SK-N-SH (cell line): ENCODE results near the gene PRR18. TPM values are rescaled to one million over a fixed set of nuclear protein-coding genes. Genes with fewer than 3 reads are reported as not detected.

Experiments used
- CTCF ChIA-PET: fragments of 300-600, 350-600 bp; formaldehyde crosslinking; extraction: SDS; loops from one replicate; lab custom pipeline; 2021; lab: Yijun Ruan, JAX
- POLR2A ChIA-PET: fragments of 350-600 bp; sonication (Branson Sonifier 250); formaldehyde crosslinking; extraction: SDS; loops from one replicate; lab custom pipeline; 2020; ENCODE audit warnings: antibody characterized with exemption, inconsistent platforms; lab: Yijun Ruan, JAX
- DNase-seq: peaks from one replicate; pipeline ENCODE4 v3.0.0; 2012
- H2AFZ ChIP-seq: fragments of 200-600 bp; sonication (generic); 2 replicates; pipeline ENCODE4 v1.8.1; 2016; ENCODE audit warnings: antibody characterized with exemption, mild to moderate bottlenecking, low read depth
- H3F3A ChIP-seq: fragments of 200-600 bp; sonication (generic); replicated peaks from 2 replicates; pipeline ENCODE3; 2016; ENCODE audit warnings: antibody characterized with exemption, mild to moderate bottlenecking; ENCODE audit not compliant: insufficient read depth
- H3K27ac ChIP-seq, 2 experiments: fragments of 200-500 bp in 1 of 2; fragments of 200-600 bp in 1 of 2; sonication (Bioruptor generic) in 1 of 2; sonication (generic), shearing (Covaris generic) in 1 of 2; 2 replicates each; pipeline versions ENCODE4 v1.5.1 to v1.6.1; 2014 to 2016; ENCODE audit warnings: low read depth in 2 of 2, inconsistent platforms in 1 of 2, low read length in 1 of 2, mild to moderate bottlenecking in 1 of 2, mixed read lengths in 1 of 2
- H3K27me3 ChIP-seq: fragments of 200-600 bp; sonication (generic), shearing (Covaris generic); 2 replicates; pipeline ENCODE4 v1.6.1; 2016; ENCODE audit warnings: mixed run types; ENCODE audit not compliant: insufficient read depth
- H3K36me3 ChIP-seq, 2 experiments: fragments of 200-500 bp in 1 of 2; fragments of 200-600 bp in 1 of 2; sonication (Bioruptor generic) in 1 of 2; sonication (generic) in 1 of 2; replicated peaks in 1 of 2; 2 replicates each; pipeline versions ENCODE3 to v1.5.1; 2014 to 2016; ENCODE audit warnings: low read length in 1 of 2, mild to moderate bottlenecking in 1 of 2; ENCODE audit not compliant: insufficient read depth in 2 of 2, control insufficient read depth in 1 of 2
- H3K4me1 ChIP-seq, 2 experiments: fragments of 200-500 bp in 1 of 2; fragments of 200-600 bp in 1 of 2; sonication (Bioruptor generic) in 1 of 2; sonication (generic), shearing (Covaris generic) in 1 of 2; 2 replicates each; pipeline versions ENCODE4 v1.5.1 to v1.6.1; 2014 to 2016; ENCODE audit warnings: low read depth in 1 of 2, low read length in 1 of 2, mixed run types in 1 of 2; ENCODE audit not compliant: insufficient read depth in 2 of 2, control insufficient read depth in 1 of 2
- H3K4me2 ChIP-seq: fragments of 200-600 bp; sonication (generic), shearing (Covaris generic); 2 replicates; pipeline ENCODE4 v1.6.1; 2017; ENCODE audit warnings: mixed run types
- H3K4me3 ChIP-seq, 2 experiments: fragments of 200-500 bp in 1 of 2; fragments of 200-600 bp in 1 of 2; sonication (Bioruptor generic) in 1 of 2; sonication (generic), shearing (Covaris generic) in 1 of 2; 2 replicates each; pipeline versions ENCODE4 v1.5.1 to v1.8.1; 2014 to 2016; ENCODE audit warnings: low read depth in 2 of 2, inconsistent platforms in 1 of 2, low read length in 1 of 2, mild to moderate bottlenecking in 1 of 2, mixed read lengths in 1 of 2, moderate library complexity in 1 of 2
- H3K79me2 ChIP-seq: fragments of 200-600 bp; sonication (generic); 2 replicates; pipeline ENCODE4 v1.8.1; 2017; ENCODE audit warnings: mild to moderate bottlenecking; ENCODE audit not compliant: insufficient read depth
- H3K9ac ChIP-seq: fragments of 200-600 bp; sonication (generic); 2 replicates; pipeline ENCODE4 v1.6.1; 2017; ENCODE audit warnings: mixed run types
- H3K9me2 ChIP-seq: fragments of 200-600 bp; sonication (generic); 2 replicates; pipeline ENCODE4 v1.6.1; 2017; ENCODE audit warnings: mixed run types
- H3K9me3 ChIP-seq: fragments of 200-600 bp; sonication (generic); 2 replicates; pipeline ENCODE4 v1.6.1; 2017; ENCODE audit warnings: mixed run types, mild to moderate bottlenecking, moderate library complexity
- H4K20me1 ChIP-seq: fragments of 200-600 bp; sonication (generic); 2 replicates; pipeline ENCODE4 v1.6.1; 2017; ENCODE audit warnings: mild to moderate bottlenecking, mixed run types; ENCODE audit not compliant: insufficient read depth
- ELF1 ChIP-seq: IDR thresholded peaks from 2 replicates; pipeline ENCODE4 v1.4.0; 2012
- GATA2 ChIP-seq: sonication (generic); formaldehyde crosslinking; IDR thresholded peaks from 2 replicates; pipeline ENCODE4 v1.5.0; 2020; ENCODE audit warnings: mild to moderate bottlenecking, missing genetic modification reagents
- MEF2A ChIP-seq: IDR thresholded peaks from 2 replicates; pipeline ENCODE4 v1.4.0; 2012; ENCODE audit warnings: low read depth, borderline replicate concordance
- MXI1 ChIP-seq: IDR thresholded peaks from 2 replicates; pipeline ENCODE4 v1.6.1; 2012; ENCODE audit warnings: mild to moderate bottlenecking, low read depth, low read length, improper control_type of control experiment
- RAD21 ChIP-seq: IDR thresholded peaks from 2 replicates; pipeline ENCODE4 v1.6.1; 2012; ENCODE audit warnings: mild to moderate bottlenecking, low read length
- RCOR1 ChIP-seq: fragments of 150-350 bp; IDR thresholded peaks from 2 replicates; pipeline ENCODE4 v1.6.1; 2017; ENCODE audit warnings: antibody characterized with exemption, low read length
- RFX5 ChIP-seq: IDR thresholded peaks from 2 replicates; pipeline ENCODE4 v1.6.1; 2012; ENCODE audit warnings: mild to moderate bottlenecking, improper control_type of control experiment, low read length
- SIN3A ChIP-seq: IDR thresholded peaks from 2 replicates; pipeline ENCODE4 v1.6.1; 2012; ENCODE audit warnings: low read depth, mild to moderate bottlenecking, low read length, moderate library complexity, borderline replicate concordance
- SMC3 ChIP-seq: IDR thresholded peaks from 2 replicates; pipeline ENCODE4 v1.6.1; 2012; ENCODE audit warnings: low read depth, low read length, improper control_type of control experiment
- TCF12 ChIP-seq: IDR thresholded peaks from 2 replicates; pipeline ENCODE4 v1.4.0; 2012
- TEAD4 ChIP-seq: IDR thresholded peaks from 2 replicates; pipeline ENCODE4 v1.4.0; 2012; ENCODE audit warnings: mild to moderate bottlenecking, borderline replicate concordance; ENCODE audit not compliant: insufficient read depth
- ZBTB33 ChIP-seq: IDR thresholded peaks from 2 replicates; pipeline ENCODE4 v1.4.0; 2012; ENCODE audit warnings: low read depth, borderline replicate concordance
- WGBS: methylation state at CpG from one replicate; pipeline ENCODE4 v1.1.6; 2017; ENCODE audit warnings: low lambda C conversion rate; 5-methylcytosine and 5-hydroxymethylcytosine counted together
- polyA plus RNA-seq, 3 experiments: library from polyadenylated mRNA; depleted of rRNA; stranded (reverse); fragments of >200 nt; gene quantifications; 2 replicates each; pipeline ENCODE4 v1.2.3, GENCODE V29; 2012
- TF ChIP-seq, protein P1 (sequence below): fragments of 150-350 bp; IDR thresholded peaks from 2 replicates; pipeline ENCODE4 v1.6.1; 2016; ENCODE audit warnings: mild to moderate bottlenecking, low read depth, low read length
- TF ChIP-seq, protein P2 (sequence below): IDR thresholded peaks from 2 replicates; pipeline ENCODE4 v1.4.0; 2012; ENCODE audit warnings: low read depth
- TF ChIP-seq, protein P3 (sequence below): IDR thresholded peaks from 2 replicates; pipeline ENCODE4 v1.4.0; 2012; ENCODE audit warnings: low read depth, borderline replicate concordance

Gene PRR18
- polyA plus RNA-seq, 1 of the 3 experiments (the other 2 are of a cell fraction), result 0.02 TPM

GRCh38 chr6:166338854-166339253, 30.7 kb upstream of the PRR18 start:
- ChIA-PET CTCF (no interaction called here), POLR2A (no interaction called here)
- Histone ChIP-seq H3K4me2 (no peak overlapping the region), H3K9me3 (no peaks in the 10 kb centered on the region), H3K27ac (no peak overlapping the region), H3F3A (no peaks in the 10 kb centered on the region), H3K9ac (no peak overlapping the region), H3K27me3 (no peaks in the 10 kb centered on the region), H3K9me2 (no peaks in the 10 kb centered on the region), H2AFZ (no peak overlapping the region), H3K36me3 (peaks cover 0 to 24% of the 10 kb centered on the region in 2 experiments), H3K79me2 (peaks cover 88% of the 10 kb centered on the region), H4K20me1 (peaks cover 51% of the 10 kb centered on the region), H3K4me3 (no peak overlapping the region), H3K4me1 (peaks cover 4 to 19% of the 10 kb centered on the region in 2 experiments; a peak in 2 of 4 replicates)
- no peak for DNase-seq
- TF ChIP-seq ELF1, result no peak
- TF ChIP-seq TCF12, result no peak
- TF ChIP-seq SIN3A, result no peak
- no peak for TF ChIP-seq RCOR1
- no peak for TF ChIP-seq TEAD4
- TF ChIP-seq MXI1, result no peak
- TF ChIP-seq, protein P1, sequence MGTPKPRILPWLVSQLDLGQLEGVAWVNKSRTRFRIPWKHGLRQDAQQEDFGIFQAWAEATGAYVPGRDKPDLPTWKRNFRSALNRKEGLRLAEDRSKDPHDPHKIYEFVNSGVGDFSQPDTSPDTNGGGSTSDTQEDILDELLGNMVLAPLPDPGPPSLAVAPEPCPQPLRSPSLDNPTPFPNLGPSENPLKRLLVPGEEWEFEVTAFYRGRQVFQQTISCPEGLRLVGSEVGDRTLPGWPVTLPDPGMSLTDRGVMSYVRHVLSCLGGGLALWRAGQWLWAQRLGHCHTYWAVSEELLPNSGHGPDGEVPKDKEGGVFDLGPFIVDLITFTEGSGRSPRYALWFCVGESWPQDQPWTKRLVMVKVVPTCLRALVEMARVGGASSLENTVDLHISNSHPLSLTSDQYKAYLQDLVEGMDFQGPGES, result no peak
- no peak for TF ChIP-seq RFX5
- no peak for TF ChIP-seq RAD21
- 93% methylated on average over 7 of the region's 9 CpGs for WGBS

DNA sequence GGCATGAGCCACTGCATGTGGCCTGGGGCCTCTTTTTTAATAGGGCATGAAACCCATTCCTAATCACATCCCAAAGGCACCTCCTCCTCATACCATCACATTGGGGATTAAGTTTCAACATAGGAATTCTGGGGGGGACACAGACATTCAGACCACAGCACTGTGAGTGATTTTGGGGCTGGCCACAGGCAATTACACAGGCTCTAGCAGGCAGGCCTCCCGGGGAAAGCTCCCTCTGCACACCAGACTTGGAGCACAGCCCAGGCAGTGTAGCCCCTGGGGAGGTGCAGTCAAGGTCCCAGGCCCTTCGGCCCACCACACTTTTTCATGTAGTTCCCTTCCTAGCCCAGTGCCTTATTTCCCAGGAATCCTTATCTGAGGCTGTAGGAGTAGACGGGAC, 28.7 kb upstream of the PRR18 start:
- POLR2A ChIA-PET, result no interaction called here
- Histone ChIP-seq H3K4me2 (no peak overlapping the region), H4K20me1 (peaks cover 71% of the 10 kb centered on the region), H3K9me3 (no peaks in the 10 kb centered on the region), H3K36me3 (peaks cover 0 to 24% of the 10 kb centered on the region in 2 experiments), H3K4me3 (no peak overlapping the region), H2AFZ (no peak overlapping the region), H3F3A (no peaks in the 10 kb centered on the region), H3K4me1 (peaks cover 4 to 16% of the 10 kb centered on the region in 2 experiments; a peak in 2 of 4 replicates), H3K79me2 (peaks cover 99% of the 10 kb centered on the region), H3K27me3 (no peaks in the 10 kb centered on the region), H3K9ac (no peak overlapping the region), H3K9me2 (no peaks in the 10 kb centered on the region), H3K27ac (no peak overlapping the region)
- WGBS, result 71% methylated on average over 1 of the region's 3 CpGs
- CTCF ChIA-PET, result interaction anchor here (0.9 to 1.2 kb wide), 3 partner anchors 20 to 65 kb away, joined by 3 read pairs; no protein-coding TSS in a partner anchor
- TF ChIP-seq GATA2 (CRISPR knock-in tag) (no peak), SMC3 (no peak), ZBTB33 (no peak), MEF2A (no peak)
- TF ChIP-seq, protein P2, sequence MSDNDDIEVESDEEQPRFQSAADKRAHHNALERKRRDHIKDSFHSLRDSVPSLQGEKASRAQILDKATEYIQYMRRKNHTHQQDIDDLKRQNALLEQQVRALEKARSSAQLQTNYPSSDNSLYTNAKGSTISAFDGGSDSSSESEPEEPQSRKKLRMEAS, result no peak
- TF ChIP-seq, protein P3, sequence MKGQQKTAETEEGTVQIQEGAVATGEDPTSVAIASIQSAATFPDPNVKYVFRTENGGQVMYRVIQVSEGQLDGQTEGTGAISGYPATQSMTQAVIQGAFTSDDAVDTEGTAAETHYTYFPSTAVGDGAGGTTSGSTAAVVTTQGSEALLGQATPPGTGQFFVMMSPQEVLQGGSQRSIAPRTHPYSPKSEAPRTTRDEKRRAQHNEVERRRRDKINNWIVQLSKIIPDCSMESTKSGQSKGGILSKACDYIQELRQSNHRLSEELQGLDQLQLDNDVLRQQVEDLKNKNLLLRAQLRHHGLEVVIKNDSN, result no peak
- no peak for DNase-seq
